HG03064 (cell line): Measurements from ENCODE around the gene KRT6A.
"Not testable (repeated sequence)": the region's sequence is repeated elsewhere in the genome, so short reads cannot be mapped to it uniquely, and the experiment has no call there.

Source experiments
- ATAC-seq: cut with Tn5 transposase; IDR thresholded peaks from one replicate; pipeline ENCODE4 v1.9.1; 2021; ENCODE audit warnings: low read depth; ENCODE audit not compliant: unreplicated experiment

Gene KRT6A

GRCh38 chr12:52506858-52507715, 14.0 kb upstream of the KRT6A start:
- no peak for ATAC-seq

DNA sequence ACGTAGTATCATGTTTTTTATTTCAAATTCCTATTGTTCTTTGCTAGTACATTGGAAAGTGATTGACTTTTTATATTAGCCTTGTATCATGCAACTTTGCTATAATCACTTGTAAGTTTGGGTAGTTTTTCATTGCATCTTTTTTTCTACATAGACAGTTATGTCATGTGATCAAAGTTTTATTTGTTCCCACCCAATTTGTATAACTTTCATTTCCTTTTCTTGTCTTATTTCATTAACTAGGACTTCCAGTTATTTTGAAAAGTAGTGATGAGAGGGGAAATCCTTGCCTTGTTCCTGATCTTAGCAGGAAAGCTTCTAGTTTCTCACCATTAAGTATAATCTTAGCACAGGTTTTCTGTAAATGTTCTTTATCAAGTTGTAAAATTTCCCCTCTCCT, 9.8 kb upstream of the KRT6A start:
- no peak for ATAC-seq

- ATAC-seq = no peak
Measured at GRCh38 chr12:52501490-52501889, 8.4 kb upstream of the KRT6A start.

DNA sequence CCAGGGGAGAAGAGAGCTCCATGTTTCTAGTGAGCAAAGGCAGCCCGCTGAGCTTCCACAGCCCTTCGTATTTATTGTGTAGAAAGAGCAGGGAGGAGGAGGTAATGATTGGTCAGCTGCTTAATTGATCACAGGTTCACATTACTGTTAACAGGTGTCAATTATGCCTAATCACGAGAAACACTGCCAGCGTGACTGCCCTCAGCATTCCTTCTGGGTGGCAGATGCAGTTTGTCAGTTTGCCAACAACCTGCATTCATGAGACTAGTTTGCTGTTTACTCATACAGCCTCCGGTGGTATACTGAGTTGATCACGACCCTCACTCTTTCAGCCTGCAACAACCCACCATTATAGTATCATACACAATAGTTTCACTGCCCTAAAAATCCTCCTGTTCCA, 7.5 kb upstream of the KRT6A start:
- not testable (repeated sequence) for ATAC-seq

GRCh38 chr12:52499806-52500560, 6.9 kb upstream of the KRT6A start:
- ATAC-seq = no peak

- ATAC-seq = no peak
Measured at GRCh38 chr12:52498946-52499345, 5.9 kb upstream of the KRT6A start.

GRCh38 chr12:52497975-52498374, 4.9 kb upstream of the KRT6A start:
- ATAC-seq = no peak

DNA sequence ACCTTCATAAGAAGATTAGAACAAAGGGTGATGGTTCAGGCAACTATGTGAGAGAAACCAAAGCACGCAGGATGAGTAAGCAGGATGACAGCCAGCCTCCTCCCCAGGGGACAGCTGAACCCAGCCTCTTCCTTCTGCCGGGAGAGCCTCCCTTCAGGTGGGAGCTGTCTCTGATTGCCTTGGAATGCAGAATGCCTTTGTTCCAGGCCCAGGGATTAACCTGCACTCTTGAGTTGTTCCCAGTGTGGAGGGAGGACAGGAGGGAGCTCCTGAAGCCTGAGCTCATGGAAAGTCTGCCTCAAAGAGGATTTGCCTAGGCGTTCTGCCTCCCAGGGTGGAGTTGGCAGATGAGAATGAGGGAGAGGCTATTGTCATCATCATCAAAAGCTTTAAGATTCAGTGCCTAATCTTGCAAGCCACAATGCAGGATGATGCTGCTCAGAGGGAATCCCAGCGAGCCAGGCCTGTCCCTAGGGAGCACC, 3.6 kb upstream of the KRT6A start:
- no peak for ATAC-seq

- no peak for ATAC-seq
Measured at GRCh38 chr12:52496054-52496453, 3.0 kb upstream of the KRT6A start.

DNA sequence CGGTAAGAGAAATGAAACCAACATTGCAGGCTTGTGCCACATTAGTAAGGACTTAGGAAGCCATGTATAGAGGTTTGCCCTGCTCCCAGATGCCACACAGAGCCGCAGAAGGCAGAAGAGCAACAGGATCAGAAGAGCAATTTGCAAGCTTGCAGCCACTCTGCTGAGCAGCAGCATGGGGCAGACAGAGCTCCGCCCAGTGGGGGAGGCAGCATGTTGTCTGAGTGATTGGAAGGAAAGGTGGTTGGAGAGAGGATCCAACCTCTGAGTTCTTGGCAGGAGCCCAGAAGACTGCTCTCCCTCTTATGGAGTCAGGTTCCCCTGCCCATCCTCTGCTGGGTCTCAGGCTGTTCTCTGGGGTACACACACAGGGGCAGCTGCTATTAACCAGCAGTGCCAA, 2.3 kb upstream of the KRT6A start:
- no peak for ATAC-seq

GRCh38 chr12:52494518-52494917, 1.5 kb upstream of the KRT6A start:
- ATAC-seq = no peak

GRCh38 chr12:52494100-52494499, 1.0 kb upstream of the KRT6A start:
- ATAC-seq = no peak

DNA sequence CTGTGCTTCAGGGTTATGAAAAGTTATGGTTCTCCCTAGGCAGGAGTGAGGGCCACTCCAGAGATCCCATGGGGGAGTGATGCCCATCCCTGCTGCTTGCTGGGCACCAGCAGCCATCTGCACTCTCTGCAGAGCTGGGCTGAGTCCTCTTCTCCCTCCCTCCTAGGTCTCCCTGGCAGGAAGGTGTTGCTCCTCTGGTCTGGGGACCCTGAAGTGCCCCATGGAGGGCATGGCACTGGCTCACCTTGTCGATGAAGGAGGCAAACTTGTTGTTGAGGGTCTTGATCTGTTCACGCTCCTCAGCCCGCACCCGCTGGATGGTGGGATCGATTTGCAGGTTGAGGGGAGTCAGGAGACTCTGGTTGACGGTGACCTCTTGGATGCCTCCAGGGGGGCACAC, 652 bp downstream of the KRT6A start:
- not testable (repeated sequence) for ATAC-seq

DNA sequence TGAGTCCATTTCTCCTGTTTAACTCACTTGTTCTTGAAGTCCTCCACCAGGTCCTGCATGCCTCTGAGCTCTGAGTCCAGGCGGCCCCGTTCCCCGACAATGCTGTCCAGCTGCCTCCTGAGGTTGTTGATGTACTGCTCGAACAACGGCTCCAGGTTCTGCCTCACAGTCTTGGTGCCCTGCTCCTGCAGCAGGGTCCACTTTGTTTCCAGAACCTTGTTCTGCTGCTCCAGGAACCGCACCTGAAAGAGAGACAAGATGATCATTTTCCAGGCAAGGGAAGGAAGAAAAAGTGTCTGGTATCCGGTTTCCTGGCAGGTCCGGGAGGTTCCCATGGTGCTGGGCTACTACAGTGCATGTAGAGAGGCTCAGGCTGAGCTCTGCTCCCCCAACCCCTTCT, 1.6 kb downstream of the KRT6A start:
- ATAC-seq = not testable (repeated sequence)

DNA sequence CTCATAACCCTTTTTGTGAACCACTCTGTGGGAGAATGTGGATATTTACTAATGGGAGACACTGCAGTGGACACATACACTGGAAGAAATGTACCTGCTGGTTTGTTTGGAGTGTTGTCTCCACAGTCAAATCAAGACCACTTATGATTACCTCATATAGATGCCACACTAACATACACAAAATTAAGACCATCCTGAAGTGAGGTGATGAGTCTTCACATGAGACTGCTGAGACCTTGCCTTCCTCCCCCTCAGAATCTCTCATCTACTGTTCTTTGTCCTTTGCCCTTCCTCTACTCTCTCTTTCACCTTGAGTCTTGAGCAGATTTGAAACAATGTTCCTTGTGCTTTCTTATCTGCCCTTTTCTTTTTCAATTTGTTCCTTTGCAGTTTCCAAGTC, 4.3 kb downstream of the KRT6A start:
- ATAC-seq = no peak

GRCh38 chr12:52487744-52488443, 5.2 kb downstream of the KRT6A start:
- not testable (repeated sequence) for ATAC-seq

DNA sequence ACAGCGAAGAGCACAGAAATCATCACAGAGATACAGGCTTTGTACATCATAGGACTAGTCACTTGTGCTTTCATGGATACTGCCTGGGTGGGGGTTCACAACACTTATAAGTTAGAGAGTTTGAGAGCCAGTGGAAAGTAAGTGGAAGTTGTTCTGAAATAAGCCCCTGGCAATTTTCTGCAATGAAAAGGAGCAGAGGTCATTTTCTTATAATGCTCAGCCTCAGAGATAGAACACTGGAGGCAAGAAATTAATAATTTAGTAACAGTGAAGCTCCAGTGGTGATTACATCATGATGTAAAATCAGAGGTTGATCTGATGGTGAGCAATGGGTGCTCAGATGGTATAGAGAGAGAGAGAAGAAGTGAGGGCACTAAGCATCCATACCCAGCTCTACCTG, 5.8 kb downstream of the KRT6A start:
- ATAC-seq = no peak

DNA sequence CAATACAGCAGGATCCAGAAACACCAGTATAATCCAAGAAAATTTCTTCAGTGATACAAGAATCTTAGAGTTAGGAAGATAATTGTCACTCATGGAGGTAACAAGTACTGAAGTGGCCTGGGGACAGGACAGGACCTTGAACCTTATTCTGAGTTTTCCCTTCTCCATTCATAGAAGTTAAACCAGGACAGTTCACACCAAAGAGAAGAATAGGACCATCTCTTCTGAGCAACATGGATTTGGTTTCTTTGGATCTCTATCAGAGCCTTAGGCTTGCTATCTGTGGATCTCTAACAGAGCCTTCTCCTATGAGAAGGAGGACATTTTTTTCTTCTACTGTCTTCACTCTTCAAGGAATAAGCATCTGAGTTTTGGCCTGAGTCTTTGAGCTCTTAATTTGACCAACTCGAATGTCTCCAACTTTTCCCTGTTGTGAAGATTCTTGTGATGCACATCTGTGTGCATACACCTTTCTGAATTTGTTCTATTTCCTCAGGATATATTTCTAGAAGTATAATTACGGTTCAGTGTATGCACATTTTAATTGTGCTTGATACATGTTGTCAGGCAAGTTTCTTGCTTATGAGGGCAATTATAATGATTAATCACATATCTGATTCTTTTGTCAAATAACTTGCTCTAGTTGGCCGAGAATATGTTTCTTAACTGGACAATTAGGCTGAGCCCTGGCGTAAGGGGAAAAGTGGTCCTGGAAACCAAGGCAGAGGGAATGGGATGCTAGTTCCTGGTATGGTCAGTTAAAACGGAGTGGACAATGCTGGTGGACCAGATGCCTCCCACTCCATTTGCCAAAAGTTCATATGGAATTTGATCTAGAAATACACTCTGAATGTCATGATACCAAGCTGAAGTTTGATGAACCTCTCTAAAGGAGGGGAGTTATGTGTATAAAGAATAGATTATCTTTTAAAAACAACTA, 6.6 kb downstream of the KRT6A start:
- no peak for ATAC-seq

- no peak for ATAC-seq
Measured at GRCh38 chr12:52480073-52480472, 13.0 kb downstream of the KRT6A start.

- ATAC-seq = no peak
Measured at GRCh38 chr12:52477651-52478050, 15.4 kb downstream of the KRT6A start.
